Smooth muscle cell (in vitro differentiated cells): ENCODE results near the gene NOTO. TPM values are rescaled to one million over a fixed set of nuclear protein-coding genes. Genes with fewer than 3 reads are reported as not detected.

Experiments
- DNase-seq: peaks from one replicate; lab custom pipeline; 2025; ENCODE audit not compliant: unreplicated experiment; lab: John Stamatoyannopoulos, UW
- H2AFZ ChIP-seq: fragments of 200-600 bp; sonication (generic); 2 replicates; pipeline ENCODE4 v1.6.0; 2016; ENCODE audit warnings: antibody characterized with exemption, low read depth, mild to moderate bottlenecking
- H3F3A ChIP-seq: fragments of 200-600 bp; sonication (generic); 2 replicates; pipeline ENCODE4 v1.6.0; 2017; ENCODE audit warnings: antibody characterized with exemption, low read depth
- H3K27ac ChIP-seq: fragments of 200-600 bp; sonication (generic); 2 replicates; pipeline ENCODE4 v1.5.1; 2016; ENCODE audit warnings: low read depth, mild to moderate bottlenecking
- H3K27me3 ChIP-seq: fragments of 200-600 bp; sonication (generic); 2 replicates; pipeline ENCODE4 v1.6.1; 2016; ENCODE audit warnings: low read depth, mild to moderate bottlenecking
- H3K36me3 ChIP-seq: fragments of 200-600 bp; sonication (generic); 2 replicates; pipeline ENCODE4 v1.5.1; 2016; ENCODE audit warnings: low read depth
- H3K4me1 ChIP-seq: fragments of 200-600 bp; sonication (generic); 2 replicates; pipeline ENCODE4 v1.5.1; 2016; ENCODE audit warnings: low read depth
- H3K4me2 ChIP-seq: fragments of 200-600 bp; sonication (generic); 2 replicates; pipeline ENCODE4 v1.6.0; 2016; ENCODE audit warnings: mild to moderate bottlenecking
- H3K4me3 ChIP-seq: fragments of 200-600 bp; sonication (generic); 2 replicates; pipeline ENCODE4 v1.5.1; 2016; ENCODE audit warnings: mild to moderate bottlenecking
- H3K79me2 ChIP-seq: fragments of 200-600 bp; sonication (generic); 2 replicates; pipeline ENCODE4 v1.6.0; 2016; ENCODE audit warnings: low read depth, mild to moderate bottlenecking
- H3K9ac ChIP-seq: fragments of 200-600 bp; sonication (generic); 2 replicates; pipeline ENCODE4 v1.6.0; 2016; ENCODE audit warnings: low read depth
- H3K9me3 ChIP-seq: fragments of 200-600 bp; sonication (generic); replicated peaks from 2 replicates; pipeline ENCODE4 v1.5.1; 2016; ENCODE audit warnings: low read depth
- H4K20me1 ChIP-seq: fragments of 200-600 bp; sonication (generic); 2 replicates; pipeline ENCODE4 v1.6.0; 2016; ENCODE audit warnings: low read depth
- CTCF ChIP-seq: fragments of 200-600 bp; sonication (generic); IDR thresholded peaks from 2 replicates; pipeline ENCODE4 v1.5.1; 2017; ENCODE audit warnings: borderline replicate concordance, mild to moderate bottlenecking, antibody characterized with exemption; ENCODE audit not compliant: insufficient read depth, poor library complexity, severe bottlenecking
- WGBS: methylation state at CpG from one replicate; pipeline ENCODE4 v1.1.7; 2016; ENCODE audit warnings: low lambda C conversion rate; 5-methylcytosine and 5-hydroxymethylcytosine counted together
- polyA plus RNA-seq: library from polyadenylated mRNA; unstranded; fragments of >200 nt; fragmentation: Nextera tagmentation; extraction: Ambion mirVana; gene quantifications from 2 replicates; pipeline ENCODE4 v1.2.1, GENCODE V29; 2016
- total RNA-seq: library from RNA; depleted of rRNA; stranded (reverse); fragments of >200 nt; gene quantifications from 2 replicates; pipeline ENCODE4 v1.2.3, GENCODE V29; 2014

NOTO gene
- total and polyA plus RNA-seq, 2 experiments from 2014 or later = not detected

GRCh38 chr2:73175663-73176204 lies 26.6 kb upstream of the NOTO start:
- under 1% methylated on average over 53 of the region's 59 CpGs for WGBS
- no peak overlapping the region for H3K9ac ChIP-seq

GRCh38 chr2:73176205-73176880 lies 26.0 kb upstream of the NOTO start:
- Histone ChIP-seq H3K9ac (no peak overlapping the region), H3K79me2 (no peaks in the 10 kb centered on the region), H3K36me3 (no peaks in the 10 kb centered on the region), H3K4me3 (peak overlapping the region; percentile 48), H3F3A (no peaks in the 10 kb centered on the region), H3K27me3 (peaks cover 46% of the 10 kb centered on the region), H2AFZ (peak overlapping the region; percentile 16), H3K27ac (no peak overlapping the region), H3K4me2 (peak overlapping the region; percentile 82), H3K9me3 (no peaks in the 10 kb centered on the region), H3K4me1 (no peaks in the 10 kb centered on the region), H4K20me1 (no peaks in the 10 kb centered on the region)
- 3% methylated on average over 25 of the region's 31 CpGs for WGBS
- no peak for DNase-seq
- TF ChIP-seq CTCF = peak; percentile 5

More at GRCh38 chr2:73175663-73176204, 26.6 kb upstream of the NOTO start:
- H3K79me2 ChIP-seq = no peaks in the 10 kb centered on the region
- peak overlapping the region; percentile 16 for H2AFZ ChIP-seq
- H3K4me3 ChIP-seq = peak overlapping the region; percentile 48
- H3K4me1 ChIP-seq = no peaks in the 10 kb centered on the region
- H3K4me2 ChIP-seq = peak overlapping the region; percentile 82
- H3K27me3 ChIP-seq = peaks cover 44% of the 10 kb centered on the region
- H3K9me3 ChIP-seq = no peaks in the 10 kb centered on the region
- DNase-seq = peak; percentile 30
- H4K20me1 ChIP-seq = no peaks in the 10 kb centered on the region
- TF ChIP-seq CTCF = no peak
- H3K27ac ChIP-seq = no peak overlapping the region
- H3K36me3 ChIP-seq = no peaks in the 10 kb centered on the region
- H3F3A ChIP-seq = no peaks in the 10 kb centered on the region

GRCh38 chr2:73176881-73177644 lies 25.3 kb upstream of the NOTO start:
- peaks cover 46% of the 10 kb centered on the region for H3K27me3 ChIP-seq
- no peaks in the 10 kb centered on the region for H3K36me3 ChIP-seq
- H3K79me2 ChIP-seq = no peaks in the 10 kb centered on the region
- peak overlapping the region; percentile 82 for H3K4me2 ChIP-seq
- WGBS = 2% methylated on average over 46 of the region's 56 CpGs
- peak; percentile 98 for TF ChIP-seq CTCF
- no peaks in the 10 kb centered on the region for H4K20me1 ChIP-seq
- no peak overlapping the region for H3K27ac ChIP-seq
- peak; percentile 74 for DNase-seq
- H2AFZ ChIP-seq = peak overlapping the region; percentile 73
- no peaks in the 10 kb centered on the region for H3K4me1 ChIP-seq
- peak overlapping the region; percentile 48 for H3K4me3 ChIP-seq
- no peak overlapping the region for H3K9ac ChIP-seq
- no peaks in the 10 kb centered on the region for H3K9me3 ChIP-seq
- H3F3A ChIP-seq = no peaks in the 10 kb centered on the region
